GM18907 (cell line): ENCODE data around the gene VPS35.

Source experiments
- ATAC-seq: cut with Tn5 transposase; IDR thresholded peaks from one replicate; pipeline ENCODE4 v1.9.1; 2021; ENCODE audit warnings: mild to moderate bottlenecking, moderate library complexity; ENCODE audit not compliant: unreplicated experiment

Gene VPS35

DNA sequence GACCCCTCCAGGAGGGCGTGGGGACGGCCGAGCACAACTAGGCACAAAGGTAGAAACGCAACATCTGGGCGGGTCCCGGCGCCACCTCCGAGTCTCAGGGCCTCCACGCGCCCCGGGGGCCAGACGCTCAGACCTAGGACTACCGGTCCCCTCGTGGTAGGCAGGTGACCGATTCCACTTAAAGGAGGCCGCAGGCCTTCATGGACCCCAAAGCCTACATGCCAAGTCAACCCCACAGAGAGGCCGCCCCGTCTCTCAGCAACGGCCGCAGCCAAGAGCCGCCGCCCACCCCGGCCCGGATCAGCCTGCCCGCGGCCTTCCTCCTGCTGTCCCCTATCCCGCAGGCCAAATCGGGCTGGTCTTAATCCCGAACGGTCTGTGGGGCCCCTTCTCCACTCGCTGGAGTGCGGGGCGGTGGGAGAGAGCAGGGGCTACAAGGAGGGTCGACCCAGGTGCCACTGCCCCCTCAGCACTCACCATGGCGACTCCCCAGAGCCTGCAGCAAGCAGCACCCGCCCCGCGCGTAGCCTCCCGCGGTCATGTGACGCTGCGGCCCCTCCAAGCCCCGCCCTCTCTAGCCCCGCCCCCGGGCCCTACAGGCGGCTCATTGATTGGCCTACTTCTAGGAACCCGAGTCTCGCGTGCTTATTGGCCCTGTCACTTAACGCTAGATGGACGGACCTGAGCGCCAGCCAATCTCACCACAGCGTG, at the start of gene VPS35:
Gene VPS35 (minus strand): TSS at position 525 of the 711 bp plus-strand sequence. CDS start 45 bp downstream, at position 480.
- peak; percentile 91 for ATAC-seq

DNA sequence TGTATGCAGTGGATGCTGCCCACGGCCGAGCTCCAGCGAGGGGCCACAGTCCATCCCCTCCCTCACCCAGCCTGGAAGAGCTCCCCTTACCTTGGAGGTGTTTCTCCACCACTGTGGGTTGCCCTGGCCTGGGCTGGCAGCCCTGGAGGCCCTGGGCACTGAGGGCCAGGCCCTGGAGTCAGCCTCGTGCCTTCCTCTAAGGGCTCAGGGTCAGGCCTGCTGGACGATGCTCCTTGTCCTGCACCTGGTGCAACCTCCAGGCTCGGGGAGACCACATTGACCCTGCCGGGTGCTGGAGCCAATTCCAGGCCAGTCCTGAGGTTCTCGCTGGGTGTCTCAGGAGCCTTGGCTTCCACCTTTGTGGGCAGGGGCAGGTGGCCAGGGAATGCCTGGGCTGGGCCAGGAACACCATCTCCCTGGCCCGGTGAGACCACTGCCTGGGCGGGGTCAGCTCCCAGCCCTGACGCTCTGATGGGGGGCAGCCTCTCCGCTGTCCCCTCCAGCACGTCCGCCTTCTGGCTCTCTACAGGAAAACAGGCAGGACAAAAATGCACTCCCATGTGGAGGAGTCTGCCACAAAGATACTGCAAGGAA, 48.7 kb upstream of the VPS35 start:
- ATAC-seq, result no peak

DNA sequence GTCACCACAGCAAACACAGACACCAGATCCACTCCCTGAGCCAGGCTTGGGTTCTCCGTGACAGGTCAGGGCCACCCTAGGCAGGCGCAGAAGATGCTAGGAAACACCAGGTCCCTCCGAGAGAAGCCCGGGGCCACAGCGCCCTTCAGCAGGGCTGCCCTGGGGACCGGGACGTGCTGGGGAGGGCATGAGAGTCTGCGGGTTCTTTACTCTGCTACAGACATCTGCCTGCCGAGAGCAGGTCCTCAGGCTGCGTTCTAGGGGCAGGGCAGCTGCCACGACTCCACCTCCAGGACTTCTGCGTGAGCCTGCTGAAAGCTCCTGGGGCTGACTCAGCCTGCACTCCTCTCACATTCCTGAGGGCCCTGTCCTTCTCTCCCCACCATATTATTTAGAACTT, 47.7 kb upstream of the VPS35 start:
- ATAC-seq, result no peak

DNA sequence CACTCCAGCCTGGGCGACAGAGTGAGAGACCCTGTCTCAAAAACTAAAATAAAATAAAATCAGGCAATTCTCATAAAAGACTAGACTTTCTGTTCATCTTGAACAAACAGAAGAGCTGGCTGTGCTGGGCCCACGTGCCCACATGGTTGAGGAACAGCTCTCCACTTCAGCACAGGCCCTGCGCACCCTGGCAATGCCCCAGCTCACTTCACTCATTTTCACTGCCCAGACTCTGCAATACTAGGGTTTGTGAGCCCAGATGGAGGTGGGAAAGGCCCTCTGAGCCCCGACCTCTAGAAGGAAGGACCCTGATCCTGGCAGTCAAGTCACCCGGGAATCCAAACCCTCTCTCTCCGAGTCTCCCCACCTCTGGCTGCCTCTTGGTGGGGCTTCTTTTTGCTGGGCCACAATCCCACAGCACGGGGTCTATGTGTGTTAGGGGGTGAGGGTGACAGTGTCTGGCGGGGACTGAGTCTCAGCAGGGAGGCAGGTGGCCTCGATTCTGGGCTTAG, 44.4 kb upstream of the VPS35 start:
- no peak for ATAC-seq

DNA sequence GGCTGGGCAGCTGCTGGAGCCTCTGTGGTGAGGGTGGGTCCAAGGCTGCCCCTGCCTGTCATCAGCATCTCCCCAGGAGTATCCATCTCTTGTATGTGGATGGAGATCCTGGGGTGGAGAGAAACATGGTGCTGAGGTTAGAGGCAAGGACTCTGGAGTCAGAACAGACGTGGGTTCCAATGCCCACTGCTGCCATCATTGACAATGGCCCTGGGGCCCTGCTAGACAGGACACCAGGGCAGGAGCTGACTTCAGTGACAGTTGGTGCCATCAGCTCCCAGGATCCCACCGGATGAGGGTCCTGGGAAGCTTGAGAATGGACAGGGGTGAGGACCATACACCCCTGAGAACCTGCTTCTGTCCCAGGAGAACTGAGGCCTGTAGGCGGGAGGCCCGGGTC, 43.6 kb upstream of the VPS35 start:
- no peak for ATAC-seq

DNA sequence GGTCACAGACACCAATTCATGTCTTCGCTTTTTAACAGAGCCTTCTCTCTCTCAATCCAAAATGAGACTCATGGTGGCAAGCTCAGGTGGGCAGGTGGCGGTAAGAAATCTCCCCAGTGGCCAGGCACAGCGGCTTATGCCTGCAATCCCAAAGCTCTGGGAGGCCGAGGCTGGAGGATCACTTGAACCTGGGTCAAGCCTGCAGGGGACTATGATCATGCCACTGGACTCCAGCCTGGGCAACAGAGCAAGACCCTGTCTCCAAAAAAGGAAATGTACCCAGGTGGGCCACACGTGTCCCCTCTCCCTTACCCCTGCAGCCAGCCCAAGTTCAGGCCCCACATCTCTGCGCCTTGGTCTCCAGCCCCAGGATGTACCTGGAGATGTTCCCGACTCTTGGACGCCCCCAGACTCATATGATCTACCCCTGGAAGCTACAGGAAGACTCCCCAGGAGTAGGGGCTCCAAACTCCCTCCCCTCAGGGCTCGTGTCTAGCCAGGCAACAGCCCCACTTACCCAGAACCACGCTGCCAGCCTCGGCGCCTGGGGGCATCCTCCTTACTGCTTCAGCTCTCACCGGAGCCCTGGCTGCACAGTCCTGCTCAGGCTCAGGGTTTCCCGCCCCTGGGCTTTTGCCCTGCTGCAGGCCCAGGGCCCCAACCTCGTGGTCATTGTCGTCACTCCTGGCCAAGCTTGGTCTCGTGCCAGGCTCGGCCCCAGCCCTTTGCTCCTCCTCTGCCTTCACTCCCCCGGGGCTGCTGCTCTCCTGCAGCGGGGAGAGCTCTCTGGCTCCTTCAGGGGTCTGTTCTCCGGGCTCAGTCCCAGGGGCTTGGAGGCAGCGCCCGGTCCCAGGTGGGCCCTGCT, 42.9 kb upstream of the VPS35 start:
- no peak for ATAC-seq

DNA sequence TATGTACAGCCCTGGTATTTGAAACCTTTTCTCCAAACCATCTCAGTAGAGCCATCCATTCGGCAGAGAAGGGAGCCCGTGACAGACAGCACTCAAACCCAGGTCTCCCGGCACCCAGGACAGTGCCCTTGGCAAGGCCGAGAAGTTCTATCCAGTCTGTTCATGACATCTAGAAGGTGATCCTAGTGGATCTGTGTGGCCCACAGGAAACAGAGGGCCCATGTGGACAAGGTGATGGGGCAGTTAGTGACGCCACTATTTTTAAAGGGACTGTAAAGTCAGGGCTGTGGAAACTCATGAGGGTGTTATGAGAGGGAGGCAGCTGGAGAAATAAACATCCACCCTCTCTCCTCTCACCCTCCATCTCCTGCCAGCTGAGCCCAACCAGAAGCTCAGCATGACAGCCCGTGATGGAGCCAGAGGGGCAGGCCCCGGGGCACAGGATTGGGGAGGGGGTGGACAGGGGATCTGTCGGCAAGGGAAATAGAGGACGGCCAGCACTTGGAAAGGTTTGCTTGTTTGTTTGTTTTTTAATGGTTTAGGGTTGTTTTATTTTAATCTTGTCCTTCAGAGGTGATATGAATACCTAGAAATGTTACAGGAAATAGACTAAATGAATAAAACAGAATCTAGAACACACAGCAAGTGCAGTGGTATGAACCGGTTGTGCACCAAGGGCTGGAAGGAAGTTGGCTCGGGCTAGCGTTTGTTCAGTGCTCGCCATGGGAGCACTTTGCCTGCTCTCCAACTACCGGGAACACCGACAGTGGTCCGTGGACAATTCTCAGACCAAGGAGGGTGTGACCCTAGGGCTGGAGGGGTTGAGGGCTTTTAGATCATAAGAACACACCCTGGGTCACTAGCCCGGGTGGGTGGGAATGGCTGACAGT, 42.1 kb upstream of the VPS35 start:
- ATAC-seq, result no peak

DNA sequence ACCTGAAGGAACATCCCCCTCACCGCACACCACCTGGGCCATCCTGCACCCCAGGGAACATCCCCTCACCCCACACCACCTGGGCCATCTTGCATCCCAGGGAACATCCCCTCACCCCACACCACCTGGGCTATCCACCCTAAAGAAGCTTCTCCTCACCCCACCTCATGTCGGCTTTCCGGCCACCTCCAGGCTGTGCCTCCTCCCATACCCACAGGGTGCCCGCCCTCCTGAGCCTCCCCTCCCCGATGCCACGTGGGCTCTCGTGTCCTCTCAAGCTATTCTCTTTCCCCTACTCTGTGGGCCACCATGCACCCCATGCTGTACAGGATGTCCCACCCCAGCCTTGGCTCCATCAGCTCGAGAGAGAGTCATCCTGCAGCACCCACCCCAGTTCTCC, 41.1 kb upstream of the VPS35 start:
- ATAC-seq, result no peak

DNA sequence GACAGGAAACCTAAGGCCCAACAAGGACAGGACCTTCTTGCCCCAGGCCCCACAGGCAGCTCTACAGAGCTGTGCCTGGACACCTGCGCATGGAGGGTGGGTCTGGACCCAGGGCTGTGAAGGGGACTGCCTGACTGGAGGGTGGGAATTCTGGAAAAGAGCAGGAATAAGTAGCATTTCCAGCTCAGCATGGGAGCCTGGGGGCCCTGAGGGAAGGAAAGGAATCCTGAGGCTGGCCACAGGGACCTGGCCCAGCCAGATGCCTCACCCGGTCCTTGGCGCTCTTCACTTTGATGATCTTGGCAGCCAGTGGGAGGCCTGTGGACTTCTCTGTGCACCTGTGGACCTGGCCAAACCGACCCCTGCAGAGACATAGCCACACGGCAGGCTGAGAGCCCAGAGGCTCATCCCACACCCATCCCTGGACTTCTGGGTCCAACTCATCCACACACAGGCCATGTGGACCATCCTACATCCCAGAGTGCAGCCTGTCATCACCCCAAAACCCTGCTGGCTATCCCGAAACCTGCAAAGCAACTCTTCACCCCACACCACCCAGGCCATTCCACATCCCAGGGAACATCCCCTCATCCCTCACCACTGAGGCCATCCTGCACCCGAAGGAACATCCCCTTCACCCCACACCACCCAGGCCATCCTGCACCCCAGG, 40.5 kb upstream of the VPS35 start:
- ATAC-seq, result no peak

DNA sequence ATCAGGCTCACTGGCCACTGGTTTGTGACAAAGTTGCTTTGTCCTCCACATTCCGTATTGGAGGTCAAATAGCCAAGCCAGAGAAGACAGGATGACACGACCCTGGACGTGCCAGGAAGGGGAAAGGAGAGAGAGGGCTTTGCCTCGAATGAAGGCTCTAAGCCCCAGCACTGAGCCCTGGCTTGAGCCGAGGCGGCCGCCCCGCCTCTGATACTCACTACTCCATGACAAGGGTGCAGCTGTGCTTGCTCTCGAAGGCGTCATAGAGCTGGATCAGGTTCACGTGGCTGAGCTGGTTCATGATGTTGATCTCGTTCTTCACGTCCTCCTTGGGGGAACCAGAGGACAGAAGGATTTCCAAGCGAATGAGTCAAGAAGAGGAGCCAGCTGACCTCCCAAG, 39.8 kb upstream of the VPS35 start:
- ATAC-seq, result no peak

DNA sequence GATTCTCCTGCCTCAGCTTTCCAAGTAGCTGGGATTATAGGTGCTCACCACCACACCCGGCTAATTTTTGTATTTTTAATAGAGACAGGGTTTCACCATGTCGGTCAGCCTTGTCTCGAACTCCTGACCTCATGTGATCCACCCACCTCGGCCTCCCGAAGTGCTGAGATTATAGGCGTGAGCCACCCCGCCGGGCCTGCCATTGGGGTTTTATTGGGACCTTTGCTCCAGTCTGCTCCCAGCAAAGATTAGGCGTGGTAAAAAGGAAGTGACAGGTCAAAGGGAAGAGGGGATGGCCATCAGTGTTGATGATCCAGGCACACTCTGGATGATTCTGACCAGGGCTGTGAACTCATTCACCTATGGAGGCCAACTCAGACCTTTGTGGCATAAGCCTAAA, 38.7 kb upstream of the VPS35 start:
- ATAC-seq, result no peak

DNA sequence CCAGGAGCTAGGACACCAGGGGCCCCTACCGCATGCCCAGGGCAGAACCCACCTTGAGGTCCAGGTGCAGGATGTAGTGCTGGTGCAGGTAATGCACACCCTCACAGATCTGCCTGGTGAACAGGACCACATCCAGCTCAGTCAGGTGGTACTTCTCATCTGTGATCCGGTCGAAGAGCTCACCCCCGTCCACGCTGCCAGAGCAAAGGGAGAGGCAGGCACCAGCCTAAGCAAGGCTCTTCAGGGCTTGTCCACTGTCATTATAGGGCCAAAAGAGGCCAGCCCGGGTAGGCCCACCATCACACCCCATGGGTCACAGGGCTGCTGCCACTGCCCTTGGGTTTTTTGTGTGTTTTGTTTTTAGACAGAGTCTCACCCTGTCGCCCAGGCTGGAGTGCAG, 38.2 kb upstream of the VPS35 start:
- no peak for ATAC-seq

DNA sequence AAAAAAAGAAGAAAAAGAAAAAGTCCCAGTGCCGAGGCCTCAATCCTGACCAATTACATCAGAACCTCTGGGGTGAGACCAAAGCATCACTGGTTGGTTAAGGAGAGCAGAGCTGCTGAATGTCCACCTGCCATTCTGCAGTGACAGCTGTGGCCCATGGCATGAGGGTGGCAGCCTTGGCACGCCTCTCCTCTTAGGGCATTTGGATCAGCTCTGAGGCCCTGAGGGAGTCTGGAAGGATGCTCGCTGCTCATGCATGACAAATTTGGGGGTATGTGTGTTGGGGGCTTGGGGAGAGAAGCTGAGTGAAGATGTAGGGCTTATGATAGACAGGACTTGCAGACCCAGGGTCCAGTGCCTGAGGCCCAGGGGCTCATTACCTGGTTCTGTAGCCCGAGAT, 32.9 kb upstream of the VPS35 start:
- no peak for ATAC-seq

DNA sequence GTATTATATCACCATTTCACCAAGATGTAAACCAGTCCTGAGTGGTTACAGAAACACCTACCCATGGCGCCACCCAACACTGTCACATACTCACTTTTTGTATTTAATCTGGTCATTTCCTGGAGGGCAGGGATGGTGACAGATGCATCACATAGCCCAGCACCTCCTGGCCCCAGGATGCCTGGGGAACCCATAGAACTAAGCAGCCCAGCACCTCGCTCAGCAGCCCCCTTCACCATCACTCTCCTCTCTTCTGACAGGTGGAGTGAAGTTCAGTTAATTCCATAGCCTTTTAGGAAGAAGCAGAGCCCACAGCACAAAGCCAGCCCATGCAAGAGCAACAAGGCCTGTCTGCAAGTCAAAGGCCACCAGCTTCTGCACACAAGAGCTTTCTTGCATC, 31.6 kb upstream of the VPS35 start:
- ATAC-seq, result no peak

DNA sequence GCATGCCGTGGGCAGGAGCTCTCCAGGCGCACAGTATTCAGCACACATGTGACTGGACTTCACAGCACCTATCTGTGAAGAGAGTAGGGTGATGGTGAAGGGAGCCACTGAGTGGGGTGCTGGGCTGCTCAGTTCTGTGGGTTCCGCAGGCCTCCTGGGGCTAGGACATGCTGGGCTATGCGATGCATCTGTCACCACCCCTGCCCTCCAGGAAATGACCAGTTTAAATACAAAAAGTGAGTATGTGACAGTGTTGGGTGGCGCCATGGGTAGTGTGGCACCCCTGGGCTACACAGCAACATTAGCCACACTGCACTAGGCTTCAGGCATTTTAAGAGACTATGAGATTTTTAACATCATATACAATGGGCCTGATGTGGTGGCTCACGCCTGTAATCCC, 30.6 kb upstream of the VPS35 start:
- ATAC-seq, result no peak

DNA sequence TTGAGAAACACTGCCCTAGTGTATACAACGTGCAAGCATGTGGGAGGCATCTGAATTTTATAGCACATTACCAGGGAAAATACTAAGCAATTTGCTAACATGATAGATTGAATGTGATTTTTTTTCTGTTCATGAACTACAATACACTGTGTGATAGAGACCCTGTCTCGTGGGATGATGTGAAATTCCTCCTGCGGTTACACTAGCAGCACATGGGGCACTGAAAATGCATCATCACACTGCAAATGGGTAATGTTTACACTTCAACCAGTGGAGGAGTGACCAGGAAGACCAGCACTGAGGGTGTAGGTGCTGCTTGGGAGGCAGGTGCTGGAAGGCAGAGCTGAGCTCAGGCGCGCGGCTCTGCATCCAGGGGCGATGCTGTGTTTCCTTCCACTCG, 29.2 kb upstream of the VPS35 start:
- no peak for ATAC-seq

DNA sequence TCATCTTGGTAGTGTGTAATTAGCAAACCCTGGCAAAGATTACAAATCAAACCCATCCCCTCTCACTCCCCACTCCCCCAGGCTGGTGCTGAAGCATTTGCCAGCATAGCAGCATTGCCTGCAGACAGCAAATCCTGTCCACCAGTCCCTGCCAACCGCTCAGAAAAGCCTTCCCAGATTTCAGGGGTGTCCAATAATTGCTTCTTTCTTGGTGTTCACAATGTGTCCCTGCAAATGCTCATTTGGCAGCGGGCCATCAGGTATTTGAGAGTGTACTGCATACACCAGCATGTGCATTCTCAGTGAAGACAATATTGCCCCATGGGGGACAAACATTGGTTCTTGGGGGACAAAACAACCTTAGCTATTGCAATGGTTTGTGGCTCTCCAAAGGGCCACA, 28.7 kb upstream of the VPS35 start:
- ATAC-seq, result no peak

DNA sequence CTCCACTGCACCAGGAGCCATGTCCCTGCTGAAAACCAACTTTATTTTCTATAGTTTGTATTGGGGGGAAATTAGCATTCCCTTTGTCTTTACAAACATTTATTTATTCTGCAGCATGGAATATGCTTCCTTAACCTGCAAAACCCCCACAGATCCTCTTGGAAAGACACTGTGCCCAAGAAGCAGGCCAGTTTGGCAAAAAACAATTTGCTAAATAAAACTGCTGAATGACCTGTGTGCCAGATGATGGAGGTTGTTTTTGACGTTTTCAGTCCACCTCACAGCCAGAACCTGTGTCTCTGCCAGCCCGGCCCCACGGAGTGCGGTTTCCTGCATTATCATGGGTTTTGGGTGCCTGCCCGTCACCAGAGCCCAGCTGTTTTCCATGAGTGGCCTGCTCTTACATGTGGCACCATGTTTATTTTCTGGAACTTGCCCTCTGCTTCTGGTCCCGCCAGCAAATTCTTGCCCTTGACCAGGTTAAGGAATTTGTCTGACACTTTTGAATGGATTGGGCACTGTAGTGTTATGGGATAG, 26.9 kb upstream of the VPS35 start:
- no peak for ATAC-seq

DNA sequence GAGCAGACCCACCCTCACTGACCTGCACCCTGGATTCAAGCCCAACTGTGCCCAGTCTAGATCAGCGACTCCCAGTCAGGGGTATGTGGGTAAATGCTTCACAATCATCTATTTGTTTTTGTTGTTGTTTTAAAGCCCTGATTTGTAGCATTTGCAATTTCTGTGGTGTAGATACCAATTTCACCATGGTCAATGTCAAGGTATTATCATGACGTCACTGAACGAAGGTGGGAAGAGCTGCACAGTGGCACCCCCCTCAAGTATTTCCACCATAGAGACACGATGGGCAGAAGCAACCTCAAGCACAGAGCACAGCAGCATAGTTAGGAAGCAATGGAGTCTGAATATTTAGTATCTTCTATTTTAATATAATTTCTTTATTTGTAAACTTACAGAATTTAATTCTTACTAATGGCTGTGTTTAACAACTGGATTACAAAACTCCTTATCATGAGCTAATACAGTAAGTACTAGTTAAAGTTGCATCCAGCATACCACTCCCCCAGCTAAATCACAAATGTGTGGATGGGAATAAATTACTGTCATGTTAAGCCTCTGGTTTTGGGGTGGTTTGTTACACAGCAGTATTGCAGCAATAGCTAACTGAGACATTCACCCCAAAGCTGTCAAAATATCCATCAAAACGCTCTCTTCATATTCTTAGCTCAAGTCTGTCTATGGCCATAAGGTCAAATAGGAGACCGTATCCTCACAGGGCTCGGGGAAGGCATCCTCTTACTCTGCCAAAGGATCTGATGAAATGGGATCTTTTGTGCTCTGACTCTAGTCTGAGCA, 26.0 kb upstream of the VPS35 start:
- no peak for ATAC-seq
